IMR-90 (cell line): Measurements from ENCODE around the gene HGD.

Source experiments
- BHLHE40 ChIP-seq: fragments of 150-350 bp; IDR thresholded peaks from 2 replicates; pipeline ENCODE4 v1.6.1; 2016; ENCODE audit warnings: mild to moderate bottlenecking, low read depth, low read length
- CEBPB ChIP-seq: IDR thresholded peaks from 2 replicates; pipeline ENCODE4 v1.6.1; 2012; ENCODE audit warnings: low read depth, low read length, improper control_type of control experiment
- CHD1 ChIP-seq: IDR thresholded peaks from 2 replicates; pipeline ENCODE4 v1.6.1; 2012; ENCODE audit warnings: low read depth, low read length, improper control_type of control experiment
- CTCF ChIP-seq: conservative IDR thresholded peaks from 2 replicates; pipeline ENCODE4 v1.5.1; 2012; ENCODE audit warnings: mild to moderate bottlenecking, low read depth, low read length, improper control_type of control experiment
- FOS ChIP-seq: fragments of 150-350 bp; IDR thresholded peaks from 2 replicates; pipeline ENCODE4 v1.6.1; 2016; ENCODE audit warnings: low read depth, low read length
- MXI1 ChIP-seq: IDR thresholded peaks from 2 replicates; pipeline ENCODE4 v1.6.1; 2012; ENCODE audit warnings: low read depth, mild to moderate bottlenecking, low read length, moderate library complexity, borderline replicate concordance
- POLR2A ChIP-seq: IDR thresholded peaks from 2 replicates; pipeline ENCODE4 v1.6.1; 2012; ENCODE audit warnings: mild to moderate bottlenecking, low read depth, low read length
- RAD21 ChIP-seq: IDR thresholded peaks from 2 replicates; pipeline ENCODE4 v1.6.1; 2012; ENCODE audit warnings: low read length, improper control_type of control experiment
- RCOR1 ChIP-seq: IDR thresholded peaks from 2 replicates; pipeline ENCODE4 v1.6.1; 2012; ENCODE audit warnings: mild to moderate bottlenecking, low read length, improper control_type of control experiment; ENCODE audit not compliant: insufficient replicate concordance

- no peak for TF ChIP-seq CTCF
- no peak for TF ChIP-seq POLR2A
- no peak for TF ChIP-seq MXI1
- no peak for TF ChIP-seq FOS
- no peak for TF ChIP-seq BHLHE40
- no peak for TF ChIP-seq RCOR1
- no peak for TF ChIP-seq RAD21
- TF ChIP-seq CHD1: no peak
- no peak for TF ChIP-seq CEBPB
Measured at GRCh38 chr3:120685411-120685810, 3.4 kb upstream of the HGD start.
